ENCODE results near the gene RIIAD1. TPM values are rescaled to one million over a fixed set of nuclear protein-coding genes. Genes with fewer than 3 reads are reported as not detected.

Gene RIIAD1
- total RNA-seq, 2 donors from 2014 or later = not detected

DNA sequence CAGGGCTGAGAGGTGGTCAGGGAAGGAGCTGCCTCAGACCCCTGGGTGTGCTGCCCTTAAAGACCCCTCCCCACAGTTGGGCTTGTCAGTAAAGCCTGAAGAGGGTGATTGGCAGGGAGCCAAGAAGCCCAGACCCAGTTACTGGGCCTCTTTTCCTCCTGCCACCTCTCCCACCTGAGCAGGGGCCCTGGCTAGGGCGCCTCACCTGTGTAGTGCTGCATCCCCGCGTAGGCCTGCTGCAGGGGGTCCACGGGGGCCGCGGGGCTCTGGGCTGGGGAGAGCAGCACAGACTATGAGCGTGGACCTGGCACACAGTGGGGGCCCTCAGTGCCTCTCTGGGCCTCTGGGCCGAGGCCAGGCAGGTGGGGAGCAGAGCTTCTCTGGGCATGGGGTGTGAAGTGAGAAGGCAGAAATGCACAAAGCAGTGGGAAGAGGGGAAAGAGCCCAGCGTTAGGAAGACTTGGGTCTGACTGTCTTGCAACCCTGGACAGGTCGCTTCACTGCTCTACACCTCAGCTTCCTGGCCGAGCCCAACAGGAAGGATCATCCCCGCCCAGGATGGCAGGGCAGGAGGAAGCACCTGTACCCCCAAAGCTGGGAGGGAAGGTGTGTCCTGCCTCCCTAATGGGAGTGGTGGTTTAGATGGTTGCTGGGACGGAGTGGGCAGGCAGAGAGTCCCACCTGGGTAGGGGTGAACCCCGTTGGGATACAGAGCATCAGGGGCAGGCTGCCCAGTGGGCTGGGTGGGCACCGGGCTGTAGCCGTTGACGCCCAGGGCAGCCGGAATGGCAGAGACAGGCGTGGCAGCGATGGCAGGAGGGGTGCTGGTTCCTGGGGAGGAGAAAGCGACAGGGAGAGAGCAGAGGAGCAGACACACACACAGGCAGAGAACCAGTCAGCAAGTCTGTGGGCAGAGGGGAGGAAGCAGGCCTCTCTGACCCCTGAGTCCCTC, 14.6 kb upstream of the RIIAD1 start:
- DNase-seq (ENCODE audit: low spot score) = no peak
- Histone ChIP-seq H3K9me3 (no peaks in the 10 kb centered on the region), H3K36me3 (peaks cover 4% of the 10 kb centered on the region), H3K4me3 (no peak overlapping the region), H3K27me3 (no peaks in the 10 kb centered on the region), H3K27ac (no peak overlapping the region), H3K4me1 (no peaks in the 10 kb centered on the region)
- TF ChIP-seq, protein P1, sequence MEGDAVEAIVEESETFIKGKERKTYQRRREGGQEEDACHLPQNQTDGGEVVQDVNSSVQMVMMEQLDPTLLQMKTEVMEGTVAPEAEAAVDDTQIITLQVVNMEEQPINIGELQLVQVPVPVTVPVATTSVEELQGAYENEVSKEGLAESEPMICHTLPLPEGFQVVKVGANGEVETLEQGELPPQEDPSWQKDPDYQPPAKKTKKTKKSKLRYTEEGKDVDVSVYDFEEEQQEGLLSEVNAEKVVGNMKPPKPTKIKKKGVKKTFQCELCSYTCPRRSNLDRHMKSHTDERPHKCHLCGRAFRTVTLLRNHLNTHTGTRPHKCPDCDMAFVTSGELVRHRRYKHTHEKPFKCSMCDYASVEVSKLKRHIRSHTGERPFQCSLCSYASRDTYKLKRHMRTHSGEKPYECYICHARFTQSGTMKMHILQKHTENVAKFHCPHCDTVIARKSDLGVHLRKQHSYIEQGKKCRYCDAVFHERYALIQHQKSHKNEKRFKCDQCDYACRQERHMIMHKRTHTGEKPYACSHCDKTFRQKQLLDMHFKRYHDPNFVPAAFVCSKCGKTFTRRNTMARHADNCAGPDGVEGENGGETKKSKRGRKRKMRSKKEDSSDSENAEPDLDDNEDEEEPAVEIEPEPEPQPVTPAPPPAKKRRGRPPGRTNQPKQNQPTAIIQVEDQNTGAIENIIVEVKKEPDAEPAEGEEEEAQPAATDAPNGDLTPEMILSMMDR (IDR thresholded peaks at IDR 0.05) = no peak

- TF ChIP-seq, protein P1 (IDR thresholded peaks at IDR 0.05) = no peak
- Histone ChIP-seq H3K36me3 (no peaks in the 10 kb centered on the region), H3K4me3 (no peak overlapping the region), H3K27me3 (no peaks in the 10 kb centered on the region), H3K9me3 (no peaks in the 10 kb centered on the region), H3K27ac (no peak overlapping the region), H3K4me1 (no peaks in the 10 kb centered on the region)
- DNase-seq (ENCODE audit: low spot score) = no peak
These were observed 13.7 kb upstream of the RIIAD1 start for GRCh38 chr1:151707541-151708065.

GRCh38 chr1:151708891-151709290, 12.4 kb upstream of the RIIAD1 start:
- no peaks in the 10 kb centered on the region for H3K4me1 ChIP-seq
- H3K27me3 ChIP-seq = no peaks in the 10 kb centered on the region
- H3K4me3 ChIP-seq = no peak overlapping the region
- no peak for DNase-seq (ENCODE audit: low spot score)
- H3K9me3 ChIP-seq = no peaks in the 10 kb centered on the region
- no peak overlapping the region for H3K27ac ChIP-seq
- no peaks in the 10 kb centered on the region for H3K36me3 ChIP-seq
- TF ChIP-seq, protein P1 (IDR thresholded peaks at IDR 0.05) = no peak

DNA sequence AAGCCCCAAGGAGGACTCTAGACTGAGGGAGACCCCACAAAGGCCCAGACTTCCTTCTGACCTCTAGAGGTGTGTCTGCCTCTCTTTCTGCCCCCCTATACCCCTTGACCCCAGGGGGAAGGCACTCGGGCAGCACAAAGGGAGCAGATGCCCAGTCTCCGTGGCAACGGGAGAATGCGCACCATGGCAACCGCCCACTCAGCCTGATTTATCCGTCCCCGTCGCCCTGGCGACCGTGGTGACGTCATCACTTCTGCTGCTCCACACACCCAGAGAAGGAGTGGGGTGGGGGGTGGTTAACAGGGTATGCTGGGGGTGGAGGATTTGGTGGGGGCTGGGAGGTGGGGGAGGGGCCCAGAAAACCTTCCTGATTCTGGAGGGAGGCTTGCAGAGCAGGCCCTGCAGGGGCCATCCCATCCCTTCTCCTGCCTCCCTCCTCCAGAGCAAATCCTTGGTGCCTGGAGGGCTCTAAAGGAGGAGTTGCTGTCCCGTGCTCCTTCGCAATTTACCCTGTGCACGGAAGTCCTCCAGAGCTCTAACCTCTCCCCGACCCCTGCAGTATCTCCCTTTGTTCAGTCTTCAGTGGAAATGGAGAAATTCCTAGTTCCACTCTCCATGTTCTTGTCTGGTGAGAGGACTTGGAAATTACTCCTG, 11.0 kb upstream of the RIIAD1 start:
- DNase-seq (ENCODE audit: low spot score) = no peak
- Histone ChIP-seq H3K36me3 (no peaks in the 10 kb centered on the region), H3K27ac (no peak overlapping the region), H3K4me1 (no peaks in the 10 kb centered on the region), H3K9me3 (no peaks in the 10 kb centered on the region), H3K27me3 (no peaks in the 10 kb centered on the region), H3K4me3 (no peak overlapping the region)
- TF ChIP-seq, protein P1 (IDR thresholded peaks at IDR 0.05) = no peak

GRCh38 chr1:151711044-151711800, 10.1 kb upstream of the RIIAD1 start:
- Histone ChIP-seq H3K27ac (no peak overlapping the region), H3K4me1 (peaks cover 0 to under 1% of the 10 kb centered on the region in 2 donors), H3K9me3 (no peaks in the 10 kb centered on the region), H3K4me3 (no peak overlapping the region), H3K36me3 (no peaks in the 10 kb centered on the region), H3K27me3 (no peaks in the 10 kb centered on the region)
- no peak for DNase-seq (ENCODE audit: low spot score)
- TF ChIP-seq, protein P1 (IDR thresholded peaks at IDR 0.05) = no peak
